K562 (cell line): ENCODE data around the gene SPATA19.

Experiments used
- CBFB ChIP-seq: sonication (generic); formaldehyde crosslinking; IDR thresholded peaks from 2 replicates; pipeline ENCODE4 v1.4.0; 2020; ENCODE audit warnings: mild to moderate bottlenecking, missing genetic modification reagents
- EZH2 ChIP-seq: IDR thresholded peaks from 2 replicates; pipeline ENCODE4 v1.6.1; 2012; ENCODE audit warnings: low read depth, mild to moderate bottlenecking, inconsistent platforms, low read length, borderline replicate concordance
- GABPA ChIP-seq: fragments of 200-800 bp; sonication (Bioruptor generic); conservative IDR thresholded peaks from 2 replicates; pipeline ENCODE4 v1.6.1; 2016; ENCODE audit warnings: low read depth, missing genetic modification characterization, missing compliant biosample characterization
- HDAC2 ChIP-seq: fragments of 450-650 bp; IDR thresholded peaks from 2 replicates; pipeline ENCODE4 v1.6.1; 2016; ENCODE audit warnings: mild to moderate bottlenecking
- NR2C2 ChIP-seq, 2 experiments: fragments of 200-800 bp in 1 of 2; sonication (Bioruptor generic) in 1 of 2; sonication (generic) in 1 of 2; formaldehyde crosslinking in 1 of 2; IDR thresholded peaks; 2 replicates each; pipeline versions ENCODE4 v1.6.1 to v1.8.0; 2016 to 2022; ENCODE audit warnings: mild to moderate bottlenecking in 1 of 2, missing compliant biosample characterization in 1 of 2, missing genetic modification characterization in 1 of 2, missing genetic modification reagents in 1 of 2
- NRF1 ChIP-seq, 2 experiments: fragments of 450-650 bp; IDR thresholded peaks in 1 of 2; conservative IDR thresholded peaks in 1 of 2; 2 replicates each; pipeline ENCODE4 v1.6.1; 2014; ENCODE audit warnings: mild to moderate bottlenecking in 2 of 2
- PREB ChIP-seq: sonication (generic); formaldehyde crosslinking; IDR thresholded peaks from 2 replicates; pipeline ENCODE4 v1.8.1; 2023; ENCODE audit warnings: mild to moderate bottlenecking, missing genetic modification reagents
- SIN3A ChIP-seq, 2 experiments: fragments of 150-350 bp in 1 of 2; IDR thresholded peaks; 2 replicates each; pipeline ENCODE4 v1.6.1; 2011 to 2016; ENCODE audit warnings: borderline replicate concordance in 2 of 2, low read depth in 2 of 2, low read length in 2 of 2, mild to moderate bottlenecking in 2 of 2, moderate library complexity in 2 of 2; ENCODE audit not compliant: control insufficient read depth in 1 of 2
- SMAD3 ChIP-seq: fragments of 450-650 bp; formaldehyde crosslinking; conservative IDR thresholded peaks from 2 replicates; pipeline ENCODE4 v1.4.0; 2020; ENCODE audit warnings: mild to moderate bottlenecking
- TAF1 ChIP-seq: IDR thresholded peaks from 2 replicates; pipeline ENCODE4 v1.6.1; 2011; ENCODE audit warnings: mild to moderate bottlenecking, low read length, moderate library complexity; ENCODE audit not compliant: insufficient read depth, control insufficient read depth, severe bottlenecking; ENCODE audit errors: extremely low read depth
- TCF3 ChIP-seq: sonication (generic); formaldehyde crosslinking; IDR thresholded peaks from 2 replicates; pipeline ENCODE4 v1.4.0; 2020; ENCODE audit warnings: mild to moderate bottlenecking, missing genetic modification reagents
- TRIM24 ChIP-seq, 2 experiments: fragments of 450-650 bp; IDR thresholded peaks; 2 replicates each; pipeline ENCODE4 v1.6.1; 2016
- ZNF449 ChIP-seq: fragments of 250-450 bp; sonication (Bioruptor Pico); IDR thresholded peaks from 2 replicates; pipeline ENCODE4 v1.8.0; 2022; ENCODE audit warnings: moderate library complexity, mild to moderate bottlenecking, inconsistent platforms
- ZNF780A ChIP-seq: fragments of 250-450 bp; sonication (Bioruptor Pico); IDR thresholded peaks from 2 replicates; pipeline ENCODE4 v1.5.0; 2021; ENCODE audit warnings: mild to moderate bottlenecking

- TF ChIP-seq ZNF780A: no peak
- no peak for TF ChIP-seq GABPA (tag)
- TF ChIP-seq EZH2: no peak
- no peak for TF ChIP-seq NRF1 (conservative IDR thresholded peaks at IDR 0.05 in 1 of 2, IDR thresholded peaks at IDR 0.05 in 1 of 2)
- no peak for TF ChIP-seq PREB (CRISPR knock-in tag)
- no peak for TF ChIP-seq ZNF449 (CRISPR knock-in tag)
- TF ChIP-seq TAF1: no peak
- TF ChIP-seq SMAD3: no peak
- TF ChIP-seq TRIM24 (IDR thresholded peaks at IDR 0.05): no peak
- no peak for TF ChIP-seq TCF3 (CRISPR knock-in tag)
- no peak for TF ChIP-seq HDAC2
- no peak for TF ChIP-seq NR2C2 (CRISPR knock-in tag; IDR thresholded peaks at IDR 0.05)
- no peak for TF ChIP-seq NR2C2 (tag; IDR thresholded peaks at IDR 0.05)
- no peak for TF ChIP-seq CBFB
- TF ChIP-seq SIN3A (IDR thresholded peaks at IDR 0.05; ENCODE audit: borderline replicate concordance in 2 of 2, control insufficient read depth in 1 of 2, low read depth in 2 of 2, low read length in 2 of 2): no peak
These were observed 2.6 kb downstream of the SPATA19 start for GRCh38 chr11:133842730-133843129.
